Activated naive CD4-positive, alpha-beta T cell treated with anti-CD3 and anti-CD28 coated beads for 36 hours (primary cell): ENCODE results near the gene F11R. TPM values are rescaled to one million over a fixed set of nuclear protein-coding genes. Genes with fewer than 3 reads are reported as not detected.

Source experiments
- CTCF ChIA-PET: fragments of 350-600 bp; sonication (Branson Sonifier 250); formaldehyde crosslinking; loops from one replicate; lab custom pipeline; 2021; ENCODE audit warnings: antibody characterized with exemption; lab: Charles Lee
- DNase-seq: peaks from one replicate; pipeline ENCODE4 v3.0.0-alpha.2; 2020
- H3K27ac Mint-ChIP-seq: one replicate; pipeline ENCODE4 v1.8.0; 2021; ENCODE audit warnings: mild to moderate bottlenecking, mixed read lengths
- H3K27me3 Mint-ChIP-seq: one replicate; pipeline ENCODE4 v1.8.0; 2021; ENCODE audit warnings: low read depth, mixed read lengths
- H3K36me3 Mint-ChIP-seq: one replicate; pipeline ENCODE4 v1.8.0; 2021; ENCODE audit warnings: low read depth, mixed read lengths
- H3K4me1 Mint-ChIP-seq: one replicate; pipeline ENCODE4 v1.8.0; 2021; ENCODE audit warnings: low read depth, mixed read lengths
- H3K4me3 Mint-ChIP-seq: one replicate; pipeline ENCODE4 v1.8.0; 2021; ENCODE audit warnings: mild to moderate bottlenecking, moderate library complexity, mixed read lengths
- H3K9me3 Mint-ChIP-seq: one replicate; pipeline ENCODE4 v1.8.0; 2021; ENCODE audit warnings: mixed read lengths
- intact Hi-C: fragments of 100-400 bp; cut with micrococcal nuclease; formaldehyde crosslinking; loops from one replicate; pipeline ENCODE4 v1.15.1; 2023
- total RNA-seq, 2 experiments: library from RNA; stranded (reverse); gene quantifications; one replicate each; pipeline ENCODE4 v1.2.3, GENCODE V29; 2021

The F11R gene
- total RNA-seq, 2 experiments from 2014 or later = 26.0 to 26.9 TPM

- Mint-ChIP-seq H3K4me3 (no peak overlapping the region), H3K4me1 (peaks cover 9% of the 10 kb centered on the region), H3K9me3 (no peaks in the 10 kb centered on the region), H3K36me3 (no peaks in the 10 kb centered on the region), H3K27me3 (peaks cover 20% of the 10 kb centered on the region), H3K27ac (no peak overlapping the region)
- no peak for DNase-seq
- intact Hi-C loops = no loop called here
- CTCF ChIA-PET = interaction anchor here (2.5 kb wide), 1 partner anchor 34 kb away, joined by 7 read pairs; no protein-coding TSS in a partner anchor
Measured at GRCh38 chr1:160985723-160986122, 35.2 kb downstream of the F11R start.

DNA sequence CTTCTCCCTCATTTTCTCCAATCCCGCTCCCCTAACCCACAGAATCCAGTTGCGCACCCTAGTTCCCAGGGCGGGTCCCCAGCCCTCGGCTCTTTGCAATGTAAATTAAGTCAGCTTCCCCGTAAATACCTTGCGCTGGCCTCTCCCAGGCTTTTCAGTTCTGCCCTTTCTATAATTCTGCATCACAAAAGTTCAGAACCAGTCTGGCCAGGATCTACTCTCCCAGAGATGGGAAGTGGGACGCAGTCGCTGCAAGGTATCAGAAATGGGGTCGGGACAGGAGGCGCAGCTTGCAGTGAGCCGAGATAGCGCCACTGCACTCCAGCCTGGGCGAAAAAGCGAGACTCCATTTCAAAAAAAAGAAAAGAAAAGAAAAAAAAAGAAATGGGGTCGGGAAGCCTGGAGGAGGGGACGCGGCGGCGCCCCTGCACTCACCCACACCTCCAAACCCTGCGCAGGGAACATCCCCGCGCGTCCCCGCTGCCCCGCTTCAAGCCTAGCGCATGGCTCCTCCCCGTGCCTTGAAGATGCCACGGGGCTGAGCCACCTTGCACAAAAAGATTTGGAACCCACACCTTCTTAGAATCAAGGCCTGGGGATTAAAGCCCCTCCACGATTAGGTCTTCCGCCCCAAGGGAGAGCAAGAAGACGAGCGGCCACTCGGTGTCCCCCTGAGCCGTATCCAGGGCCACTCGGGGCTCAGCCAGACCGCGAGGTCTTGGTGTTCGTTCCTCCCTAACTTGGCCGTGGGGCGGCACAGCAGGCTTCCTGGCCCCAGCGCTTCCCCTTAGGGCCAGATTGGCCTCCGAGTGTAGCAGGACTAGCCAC lies 39.2 kb downstream of the F11R start:
- no peaks in the 10 kb centered on the region for H3K9me3 Mint-ChIP-seq
- H3K27ac Mint-ChIP-seq = no peak overlapping the region
- H3K27me3 Mint-ChIP-seq = peaks cover 20% of the 10 kb centered on the region
- peak; percentile 21 for DNase-seq
- no peaks in the 10 kb centered on the region for H3K36me3 Mint-ChIP-seq
- peak overlapping the region; percentile 66 for H3K4me3 Mint-ChIP-seq
- CTCF ChIA-PET = interaction anchor here (0.6 kb wide), 3 partner anchors 10 to 121 kb away, joined by 3 read pairs; no protein-coding TSS in a partner anchor
- intact Hi-C loops = no loop called here
- H3K4me1 Mint-ChIP-seq = peaks cover 9% of the 10 kb centered on the region

- no peak for DNase-seq
- H3K4me1 Mint-ChIP-seq = peaks cover 9% of the 10 kb centered on the region
- no peak overlapping the region for H3K27ac Mint-ChIP-seq
- peaks cover 20% of the 10 kb centered on the region for H3K27me3 Mint-ChIP-seq
- intact Hi-C loops = no loop called here
- H3K9me3 Mint-ChIP-seq = no peaks in the 10 kb centered on the region
- CTCF ChIA-PET = interaction anchor here (0.8 to 1.8 kb wide), 6 partner anchors 9 to 144 kb away, joined by 3 to 6 read pairs (median 4); partner anchors contain the start of gene ITLN2
- H3K36me3 Mint-ChIP-seq = no peaks in the 10 kb centered on the region
- H3K4me3 Mint-ChIP-seq = no peak overlapping the region
Measured at GRCh38 chr1:160979286-160979685, 41.7 kb downstream of the F11R start.

DNA sequence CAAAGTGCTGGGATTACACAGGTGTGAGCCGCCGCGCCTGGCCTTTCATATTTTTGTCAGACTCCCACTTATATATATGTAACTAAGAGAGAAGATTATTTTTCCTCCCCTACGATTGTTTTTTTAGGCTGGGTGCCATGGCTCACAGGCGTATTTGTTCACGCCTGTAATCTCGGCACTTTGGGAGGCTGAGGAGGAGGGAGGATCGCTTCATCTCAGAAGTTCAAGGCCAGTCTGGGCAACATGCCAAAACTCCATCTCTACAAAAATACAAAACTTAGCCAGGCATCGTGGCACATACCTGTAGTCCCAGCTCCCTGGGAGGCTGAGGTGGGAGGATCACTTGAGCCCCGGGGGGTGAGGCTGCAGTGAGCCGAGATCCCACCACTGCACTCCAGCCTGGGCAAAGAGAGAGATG lies 42.4 kb downstream of the F11R start:
- intact Hi-C loops = no loop called here
- DNase-seq = no peak
- Mint-ChIP-seq H3K9me3 (no peaks in the 10 kb centered on the region), H3K36me3 (no peaks in the 10 kb centered on the region), H3K27ac (no peak overlapping the region), H3K27me3 (peaks cover 20% of the 10 kb centered on the region), H3K4me1 (peaks cover 9% of the 10 kb centered on the region), H3K4me3 (no peak overlapping the region)
- CTCF ChIA-PET = interaction anchor here (0.9 to 1.8 kb wide), 5 partner anchors 10 to 209 kb away, joined by 3 to 6 read pairs (median 4); partner anchors contain the start of gene ITLN2

DNA sequence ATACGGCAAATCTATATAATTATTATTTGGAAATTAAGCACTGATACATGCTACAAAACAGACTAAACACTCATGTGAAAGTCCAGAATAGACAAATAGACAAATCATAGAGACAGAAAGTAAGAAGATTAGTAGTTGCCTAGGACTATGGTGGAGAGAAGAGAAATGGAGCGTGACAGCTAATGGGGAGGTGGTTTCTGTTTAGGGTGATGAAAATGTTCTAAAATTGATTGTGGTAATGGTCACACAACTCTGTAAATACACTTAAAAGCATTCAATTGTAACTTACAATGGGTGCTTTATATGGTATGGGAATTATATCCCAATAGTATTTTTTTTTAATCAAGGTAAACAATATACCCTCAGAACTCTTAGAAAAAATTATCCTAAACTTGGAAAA lies 45.9 kb downstream of the F11R start:
- Mint-ChIP-seq H3K4me3 (no peak overlapping the region), H3K9me3 (no peaks in the 10 kb centered on the region), H3K27me3 (no peaks in the 10 kb centered on the region), H3K27ac (no peak overlapping the region), H3K4me1 (peaks cover 7% of the 10 kb centered on the region), H3K36me3 (no peaks in the 10 kb centered on the region)
- intact Hi-C loops = no loop called here
- CTCF ChIA-PET = interaction anchor here (1.7 kb wide), 1 partner anchor 24 kb away, joined by 7 read pairs; no protein-coding TSS in a partner anchor
- no peak for DNase-seq

DNA sequence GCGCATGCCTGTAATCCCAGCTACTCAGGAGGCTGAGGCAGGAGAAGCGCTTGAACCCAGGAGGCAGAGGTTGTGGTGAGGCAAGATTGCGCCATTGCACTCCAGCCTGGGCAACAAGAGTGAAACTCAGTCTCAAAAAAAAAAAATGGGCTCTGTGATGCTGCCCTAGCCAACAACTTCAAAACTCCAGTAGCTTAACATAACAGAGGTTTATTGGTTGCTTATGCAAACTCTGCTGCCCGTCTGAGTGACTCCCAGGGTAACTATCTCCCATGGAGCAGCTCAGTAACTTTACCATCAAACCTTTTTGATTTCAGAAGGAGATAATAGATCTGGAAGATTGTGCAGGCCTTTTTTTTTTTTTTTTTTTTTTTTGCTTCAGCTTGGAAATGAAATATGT lies 47.5 kb downstream of the F11R start:
- CTCF ChIA-PET = interaction anchor here (1.9 kb wide), 1 partner anchor 20 kb away, joined by 4 read pairs; no protein-coding TSS in a partner anchor
- H3K27ac Mint-ChIP-seq = no peak overlapping the region
- H3K36me3 Mint-ChIP-seq = no peaks in the 10 kb centered on the region

DNA sequence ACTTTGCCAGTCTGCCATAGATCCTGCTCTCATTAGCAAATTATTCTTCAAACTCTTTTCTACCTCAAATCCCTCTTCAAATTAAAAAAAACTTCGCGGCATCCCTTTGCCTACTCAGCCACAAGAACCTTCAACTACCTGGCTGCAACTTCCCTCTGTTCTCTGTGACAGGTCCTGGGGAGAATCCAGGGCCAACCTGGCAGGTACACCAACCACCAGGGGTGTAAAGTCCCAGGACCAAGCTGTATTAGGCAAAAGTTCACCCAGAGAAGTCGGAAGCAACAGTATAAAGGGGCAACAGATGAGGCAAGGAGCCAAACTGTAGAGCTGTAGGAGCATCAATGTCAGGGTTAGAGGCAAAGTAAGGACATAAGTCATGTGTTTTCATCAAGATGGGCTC lies 48.0 kb downstream of the F11R start:
- CTCF ChIA-PET = interaction anchor here (0.6 to 1.9 kb wide), 2 partner anchors 19 to 66 kb away, joined by 3 to 4 read pairs; partner anchors contain the start of gene TSTD1
- Mint-ChIP-seq H3K27ac (no peak overlapping the region), H3K4me1 (peaks cover 7% of the 10 kb centered on the region), H3K9me3 (no peaks in the 10 kb centered on the region), H3K4me3 (no peak overlapping the region), H3K36me3 (no peaks in the 10 kb centered on the region), H3K27me3 (no peaks in the 10 kb centered on the region)
- DNase-seq = no peak
- intact Hi-C loops = no loop called here

More for the DNA sequence above, 47.5 kb downstream of the F11R start:
- no peak for DNase-seq
- intact Hi-C loops = no loop called here
- H3K4me1 Mint-ChIP-seq = peaks cover 7% of the 10 kb centered on the region
- no peak overlapping the region for H3K4me3 Mint-ChIP-seq
- H3K27me3 Mint-ChIP-seq = no peaks in the 10 kb centered on the region
- H3K9me3 Mint-ChIP-seq = no peaks in the 10 kb centered on the region

DNA sequence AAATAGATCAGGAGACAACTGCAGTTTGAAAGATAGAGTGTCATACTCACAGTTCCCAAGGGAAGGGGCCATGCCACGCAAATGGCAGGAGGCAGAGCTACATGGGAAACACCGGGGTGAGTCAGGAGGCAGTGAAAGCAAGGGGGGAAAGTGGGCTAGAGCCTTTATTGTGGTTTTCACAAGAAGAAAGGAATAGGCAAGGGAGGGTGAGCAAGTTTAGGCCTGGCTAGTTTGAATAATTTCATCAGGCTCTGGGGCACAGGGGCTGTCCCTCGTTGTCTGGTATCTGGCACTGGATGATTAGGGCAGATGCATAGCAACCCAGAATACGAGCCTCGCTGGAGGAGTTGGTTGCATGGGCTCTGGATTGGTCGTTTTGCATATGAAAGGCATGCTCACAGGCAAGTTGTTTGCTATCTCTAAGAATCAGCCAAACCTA lies 49.3 kb downstream of the F11R start:
- Mint-ChIP-seq H3K4me3 (no peak overlapping the region), H3K36me3 (no peaks in the 10 kb centered on the region), H3K4me1 (peaks cover 7% of the 10 kb centered on the region), H3K27me3 (no peaks in the 10 kb centered on the region), H3K9me3 (no peaks in the 10 kb centered on the region), H3K27ac (no peak overlapping the region)
- CTCF ChIA-PET = no interaction called here
- peak; percentile 70 for DNase-seq
- intact Hi-C loops = loop anchor here (2.0 kb wide), 1 partner anchor 21 kb away; no protein-coding TSS in a partner anchor

DNA sequence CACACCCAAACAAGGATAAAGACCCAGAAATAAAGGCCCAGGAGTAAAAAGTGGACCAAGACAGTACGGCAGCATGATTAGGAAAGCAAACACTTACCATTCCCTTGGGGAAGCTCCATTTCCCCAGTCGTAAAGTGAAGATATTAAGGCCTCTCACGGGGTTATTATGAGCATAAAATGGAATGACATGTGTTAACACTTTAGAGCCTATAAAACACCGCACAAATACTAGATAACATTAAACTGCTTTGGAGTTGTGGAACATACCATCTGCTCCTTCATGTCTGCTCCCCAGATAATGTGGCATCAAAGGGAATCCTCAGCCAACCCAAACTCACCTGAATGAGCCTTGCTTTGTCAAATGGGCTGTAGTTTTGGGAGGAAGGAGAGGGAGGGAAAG lies 57.4 kb downstream of the F11R start:
- Mint-ChIP-seq H3K4me1 (no peaks in the 10 kb centered on the region), H3K36me3 (no peaks in the 10 kb centered on the region), H3K4me3 (no peak overlapping the region), H3K27me3 (no peaks in the 10 kb centered on the region), H3K9me3 (no peaks in the 10 kb centered on the region), H3K27ac (no peak overlapping the region)
- no peak for DNase-seq
- CTCF ChIA-PET = interaction anchor here (1.3 to 3.5 kb wide), 2 partner anchors 10 to 129 kb away, joined by 3 to 20 read pairs; partner anchors contain the start of gene ITLN2
- intact Hi-C loops = no loop called here

GRCh38 chr1:160961419-160961818 lies 59.5 kb downstream of the F11R start:
- no peaks in the 10 kb centered on the region for H3K4me1 Mint-ChIP-seq
- no peaks in the 10 kb centered on the region for H3K36me3 Mint-ChIP-seq
- no peak overlapping the region for H3K27ac Mint-ChIP-seq
- H3K4me3 Mint-ChIP-seq = no peak overlapping the region
- no peaks in the 10 kb centered on the region for H3K27me3 Mint-ChIP-seq
- DNase-seq = no peak
- no peaks in the 10 kb centered on the region for H3K9me3 Mint-ChIP-seq
- CTCF ChIA-PET = interaction anchor here (0.7 to 3.5 kb wide), 4 partner anchors 8 to 127 kb away, joined by 3 to 20 read pairs (median 5); partner anchors contain the start of gene ITLN2
- intact Hi-C loops = no loop called here

DNA sequence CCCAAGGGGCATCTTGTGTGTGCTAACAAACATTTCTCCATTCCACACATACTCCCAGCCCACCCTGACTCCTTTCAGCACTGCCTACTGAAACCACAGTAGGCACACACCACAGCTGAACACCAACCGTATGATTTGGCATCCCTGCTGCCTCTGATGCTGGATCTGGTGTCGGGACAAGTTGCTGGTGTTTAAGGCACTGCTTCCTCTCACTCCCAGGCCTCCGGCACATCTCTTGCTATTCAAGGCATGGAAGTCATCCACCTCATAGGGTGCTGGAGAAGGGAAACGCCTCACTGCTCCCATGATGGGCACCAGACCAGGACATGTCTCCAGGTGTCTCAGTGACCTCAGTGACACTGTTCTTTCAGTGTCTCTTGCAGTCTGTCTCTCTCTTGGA lies 64.0 kb downstream of the F11R start:
- no peak for DNase-seq
- intact Hi-C loops = no loop called here
- Mint-ChIP-seq H3K27me3 (no peaks in the 10 kb centered on the region), H3K36me3 (no peaks in the 10 kb centered on the region), H3K4me1 (peaks cover 3% of the 10 kb centered on the region), H3K9me3 (no peaks in the 10 kb centered on the region), H3K4me3 (no peak overlapping the region), H3K27ac (no peak overlapping the region)
- CTCF ChIA-PET = interaction anchor here (1.0 to 1.9 kb wide), 2 partner anchors 10 to 122 kb away, joined by 3 to 7 read pairs; no protein-coding TSS in a partner anchor
